Measurements from ENCODE around the gene CD7.

CD7 gene

GRCh38 chr17:82314012-82314726, 3.2 kb downstream of the CD7 start:
- DNase-seq = no peak

GRCh38 chr17:82313195-82314011, 4.0 kb downstream of the CD7 start:
- no peak for DNase-seq

GRCh38 chr17:82311971-82312370, 5.4 kb downstream of the CD7 start:
- no peak for DNase-seq

DNA sequence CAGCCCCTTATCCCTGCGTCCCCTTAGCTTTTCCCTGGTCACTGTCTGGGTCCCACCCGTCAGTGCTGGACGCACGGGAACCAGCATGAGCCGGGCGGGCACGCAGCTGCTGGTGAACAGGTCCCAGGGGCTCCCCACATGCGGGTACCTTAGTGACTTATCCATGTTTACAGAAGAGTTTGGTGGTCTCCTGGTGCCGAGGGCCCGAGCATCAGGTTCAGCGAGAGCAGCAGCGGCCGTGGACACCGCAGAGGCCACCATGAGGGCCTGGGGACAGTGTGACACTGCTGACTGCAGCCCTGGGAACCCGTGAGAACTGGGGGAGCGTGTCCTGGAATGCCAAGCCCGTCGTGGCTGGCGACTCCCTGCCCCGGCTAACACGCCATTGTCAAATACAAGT, 6.5 kb downstream of the CD7 start:
- DNase-seq = no peak

DNA sequence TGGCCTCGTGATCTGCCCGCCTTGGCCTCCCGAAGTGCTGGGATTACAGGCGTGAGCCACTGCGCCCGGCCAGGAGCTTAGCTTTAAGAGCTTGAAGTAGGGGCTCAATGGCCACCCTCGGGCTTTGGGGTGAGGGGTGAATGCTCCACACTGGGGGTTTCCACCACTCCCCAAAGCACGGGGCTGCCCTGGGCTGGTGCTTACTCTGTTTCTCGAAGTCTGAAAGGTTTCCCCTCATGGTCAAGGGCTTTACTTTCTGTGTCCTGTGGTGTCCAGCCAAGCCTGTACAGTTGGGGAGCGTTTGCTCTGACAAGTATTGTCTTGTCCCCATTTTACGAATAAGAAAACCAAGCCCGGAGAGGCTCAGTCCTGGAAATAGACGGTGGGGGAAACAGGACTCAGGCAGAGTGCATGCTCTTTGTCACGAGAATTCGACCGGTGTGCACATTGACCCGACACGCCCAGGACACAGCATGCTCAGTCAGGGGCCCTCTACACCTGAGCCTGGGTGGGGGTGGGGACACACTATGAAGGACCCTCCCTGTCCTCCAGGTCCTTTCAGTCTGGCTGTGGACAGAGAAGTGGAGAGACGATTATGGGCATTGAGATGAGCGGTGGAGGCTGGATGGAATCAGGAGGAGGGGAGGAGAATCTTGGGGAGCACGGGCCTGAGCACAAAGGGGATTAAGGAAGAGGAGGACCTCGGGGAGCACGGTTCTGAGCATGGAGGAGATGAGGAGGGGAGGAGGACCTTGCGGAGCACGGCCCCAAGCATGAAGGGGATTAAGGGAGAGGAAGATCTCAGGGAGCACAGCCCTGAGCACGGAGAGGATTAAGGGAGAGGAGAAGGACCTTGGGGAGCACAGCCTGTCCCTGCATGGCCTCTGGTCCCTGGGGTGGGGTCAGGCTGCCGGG, 7.5 kb downstream of the CD7 start:
- DNase-seq = no peak

DNA sequence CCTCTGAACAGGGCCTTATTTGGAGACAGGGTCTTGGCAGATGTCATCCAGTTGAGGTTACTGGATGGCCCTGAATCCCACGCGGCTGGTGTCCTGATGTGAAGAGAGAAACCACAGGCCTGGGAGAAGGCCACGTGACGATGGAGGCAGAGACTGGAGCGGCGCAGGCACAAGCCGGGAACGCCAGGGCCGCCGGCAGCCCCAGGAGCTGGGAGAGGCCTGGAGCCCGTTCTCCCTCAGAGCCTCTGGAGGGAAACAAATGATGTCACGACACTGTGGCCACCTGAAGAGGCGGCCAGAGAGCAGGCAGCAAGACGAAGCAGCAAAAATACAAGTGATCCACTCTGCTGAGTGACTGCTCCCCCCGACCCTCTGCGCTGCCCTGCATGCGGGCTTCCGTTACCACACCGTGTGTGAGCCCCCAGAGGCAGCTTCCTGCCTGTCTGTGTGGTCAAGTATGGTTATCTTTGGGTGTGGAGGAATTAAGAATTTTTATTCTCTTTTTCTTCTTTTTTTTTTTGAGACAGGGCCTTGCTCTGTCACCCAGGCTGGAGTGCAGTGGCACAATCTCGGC, 11.6 kb downstream of the CD7 start:
- DNase-seq = no peak

- DNase-seq = no peak
Measured at GRCh38 chr17:82304826-82305726, 12.3 kb downstream of the CD7 start.

GRCh38 chr17:82303944-82304808, 13.2 kb downstream of the CD7 start:
- no peak for DNase-seq

GRCh38 chr17:82302991-82303943, 14.1 kb downstream of the CD7 start:
- DNase-seq = no peak

GRCh38 chr17:82302568-82302963, 14.8 kb downstream of the CD7 start:
- no peak for DNase-seq

- no peak for DNase-seq
Measured at GRCh38 chr17:82301916-82302567, 15.4 kb downstream of the CD7 start.

DNA sequence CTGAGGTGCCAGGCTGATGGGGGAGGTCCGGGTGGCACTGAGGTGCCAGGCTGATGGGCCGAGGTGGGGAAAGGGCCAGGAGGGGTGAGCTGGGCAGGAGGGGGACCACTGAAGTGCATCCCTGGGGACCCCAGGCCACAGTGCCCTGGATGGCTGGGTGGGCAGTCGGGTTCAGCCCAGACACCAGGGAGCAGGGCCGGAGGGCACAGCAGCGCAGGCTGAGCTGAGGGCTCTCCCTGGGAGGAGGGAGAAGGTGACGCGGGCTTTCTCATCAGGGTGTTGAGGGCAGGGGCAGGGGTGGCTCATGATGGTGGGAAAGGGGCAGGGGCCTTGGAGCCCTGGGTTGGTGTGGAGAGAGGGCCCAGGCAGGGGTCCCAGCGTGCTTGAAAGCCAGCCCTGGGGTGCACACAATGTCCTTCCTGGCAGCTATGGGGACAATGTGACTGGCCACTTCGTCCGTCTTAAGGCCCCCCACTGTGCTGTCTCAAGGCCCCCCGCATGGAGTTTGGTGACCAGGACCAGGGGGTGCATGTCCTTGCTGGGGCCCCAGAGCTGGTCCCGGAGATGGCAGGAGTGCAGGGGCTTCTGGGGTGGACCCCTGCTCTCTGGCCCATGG, 16.0 kb downstream of the CD7 start:
- no peak for DNase-seq

- DNase-seq = no peak
Measured at GRCh38 chr17:82300707-82301270, 16.6 kb downstream of the CD7 start.

DNA sequence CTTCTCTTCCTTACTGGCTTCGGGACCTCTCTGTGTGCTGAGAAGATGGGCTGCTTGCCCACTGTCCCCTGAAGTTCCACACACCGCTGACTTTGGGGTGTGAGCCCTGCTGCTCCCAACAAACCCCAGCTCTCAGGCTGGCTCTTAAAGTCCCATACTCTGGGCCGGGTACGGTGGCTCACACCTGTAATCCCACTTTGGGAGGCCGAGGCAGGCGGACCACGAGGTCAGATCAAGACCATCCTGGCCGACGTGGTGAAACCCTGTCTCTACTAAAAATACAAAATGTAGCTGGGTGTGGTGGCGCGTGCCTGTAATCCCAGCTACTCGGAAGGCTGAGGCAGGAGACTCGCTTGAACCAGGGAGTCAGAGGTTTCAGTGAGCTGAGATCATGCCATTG, 17.2 kb downstream of the CD7 start:
- no peak for DNase-seq

DNA sequence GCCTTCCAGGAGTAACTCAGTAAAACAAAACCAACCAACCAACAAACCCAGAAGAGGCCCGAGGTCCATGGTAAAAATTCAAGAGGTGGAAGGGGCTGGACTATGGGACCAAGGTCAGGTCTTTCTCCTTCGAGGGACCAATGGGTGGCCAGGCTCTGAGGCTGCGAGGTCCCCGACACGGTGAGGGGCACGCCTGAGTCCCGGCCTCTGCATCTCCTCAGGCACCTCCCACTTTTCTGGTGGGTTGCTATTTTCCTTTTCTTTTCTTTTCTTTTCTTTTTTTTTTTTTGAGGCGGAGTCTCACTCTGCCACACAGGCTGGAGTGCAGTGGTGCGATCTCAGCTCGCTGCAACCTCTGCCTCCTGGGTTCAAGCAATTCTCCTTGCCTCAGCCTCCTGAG, 18.0 kb downstream of the CD7 start:
- DNase-seq = no peak

DNA sequence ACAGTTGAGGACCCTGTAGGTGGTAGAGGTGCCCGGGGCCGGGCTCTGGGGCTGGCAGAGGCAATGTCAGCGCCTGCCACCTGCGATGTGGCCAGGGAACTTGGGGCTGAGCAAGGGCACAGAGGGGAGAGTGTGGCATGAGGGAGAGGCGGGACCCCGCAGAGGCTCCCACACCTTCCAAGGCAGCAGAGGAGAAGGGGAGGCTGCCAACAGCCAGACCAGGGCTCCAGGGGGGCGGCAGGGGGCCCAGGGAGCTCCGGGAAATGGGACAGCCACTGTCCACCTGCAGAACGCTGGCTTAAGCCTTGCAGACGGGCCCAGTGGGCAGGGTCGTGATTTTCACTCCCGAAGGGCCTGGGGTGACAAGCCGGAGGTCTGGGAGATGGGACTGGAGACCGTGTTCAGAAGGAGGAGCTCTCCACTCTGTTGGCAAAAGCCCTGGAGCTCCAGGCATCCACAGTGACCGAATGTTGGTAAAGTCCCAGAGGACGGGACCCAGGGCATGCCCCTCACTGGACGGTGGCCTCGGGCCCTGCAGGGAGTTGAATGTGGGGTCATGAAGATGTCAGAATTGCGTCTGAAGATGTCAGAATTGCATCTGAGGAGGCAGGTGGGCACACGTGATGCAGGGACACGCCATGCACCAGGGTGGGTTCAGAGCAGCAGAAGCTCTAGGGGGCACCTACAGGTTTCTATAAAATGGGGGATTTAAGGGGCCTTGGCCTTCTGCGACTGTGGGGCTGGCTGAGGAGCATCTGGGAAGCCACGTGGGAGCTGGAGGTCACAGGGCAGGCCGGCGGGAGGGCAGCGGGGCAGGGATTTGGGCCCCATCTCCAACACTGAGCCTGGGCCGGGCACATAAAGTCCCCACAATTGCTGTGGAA, 18.6 kb downstream of the CD7 start:
- DNase-seq = no peak
